GM12874 (cell line): Measurements from ENCODE around the gene GOLM1.

Source experiments
- TF ChIP-seq, protein P1 (sequence below): IDR thresholded peaks from 2 replicates; pipeline ENCODE4 v1.5.1; 2011; ENCODE audit warnings: low read depth, mild to moderate bottlenecking, control low read depth, low read length, moderate library complexity; ENCODE audit not compliant: insufficient read depth

Gene GOLM1

DNA sequence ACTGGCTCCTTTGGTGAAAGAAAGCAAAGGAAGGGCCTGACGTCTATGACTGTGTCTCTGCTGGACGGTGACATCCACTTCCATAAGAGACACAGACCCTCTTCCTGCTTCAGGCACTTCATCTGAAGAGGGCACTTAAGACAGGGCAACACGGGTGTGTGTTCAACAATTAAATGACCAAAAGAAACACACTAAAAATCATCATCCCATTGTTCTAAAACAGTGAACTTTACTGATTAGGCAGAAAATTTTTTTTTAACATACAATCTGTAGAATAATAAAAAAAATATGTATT lies 58.5 kb downstream of the GOLM1 start:
- TF ChIP-seq, protein P1, sequence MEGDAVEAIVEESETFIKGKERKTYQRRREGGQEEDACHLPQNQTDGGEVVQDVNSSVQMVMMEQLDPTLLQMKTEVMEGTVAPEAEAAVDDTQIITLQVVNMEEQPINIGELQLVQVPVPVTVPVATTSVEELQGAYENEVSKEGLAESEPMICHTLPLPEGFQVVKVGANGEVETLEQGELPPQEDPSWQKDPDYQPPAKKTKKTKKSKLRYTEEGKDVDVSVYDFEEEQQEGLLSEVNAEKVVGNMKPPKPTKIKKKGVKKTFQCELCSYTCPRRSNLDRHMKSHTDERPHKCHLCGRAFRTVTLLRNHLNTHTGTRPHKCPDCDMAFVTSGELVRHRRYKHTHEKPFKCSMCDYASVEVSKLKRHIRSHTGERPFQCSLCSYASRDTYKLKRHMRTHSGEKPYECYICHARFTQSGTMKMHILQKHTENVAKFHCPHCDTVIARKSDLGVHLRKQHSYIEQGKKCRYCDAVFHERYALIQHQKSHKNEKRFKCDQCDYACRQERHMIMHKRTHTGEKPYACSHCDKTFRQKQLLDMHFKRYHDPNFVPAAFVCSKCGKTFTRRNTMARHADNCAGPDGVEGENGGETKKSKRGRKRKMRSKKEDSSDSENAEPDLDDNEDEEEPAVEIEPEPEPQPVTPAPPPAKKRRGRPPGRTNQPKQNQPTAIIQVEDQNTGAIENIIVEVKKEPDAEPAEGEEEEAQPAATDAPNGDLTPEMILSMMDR = no peak

DNA sequence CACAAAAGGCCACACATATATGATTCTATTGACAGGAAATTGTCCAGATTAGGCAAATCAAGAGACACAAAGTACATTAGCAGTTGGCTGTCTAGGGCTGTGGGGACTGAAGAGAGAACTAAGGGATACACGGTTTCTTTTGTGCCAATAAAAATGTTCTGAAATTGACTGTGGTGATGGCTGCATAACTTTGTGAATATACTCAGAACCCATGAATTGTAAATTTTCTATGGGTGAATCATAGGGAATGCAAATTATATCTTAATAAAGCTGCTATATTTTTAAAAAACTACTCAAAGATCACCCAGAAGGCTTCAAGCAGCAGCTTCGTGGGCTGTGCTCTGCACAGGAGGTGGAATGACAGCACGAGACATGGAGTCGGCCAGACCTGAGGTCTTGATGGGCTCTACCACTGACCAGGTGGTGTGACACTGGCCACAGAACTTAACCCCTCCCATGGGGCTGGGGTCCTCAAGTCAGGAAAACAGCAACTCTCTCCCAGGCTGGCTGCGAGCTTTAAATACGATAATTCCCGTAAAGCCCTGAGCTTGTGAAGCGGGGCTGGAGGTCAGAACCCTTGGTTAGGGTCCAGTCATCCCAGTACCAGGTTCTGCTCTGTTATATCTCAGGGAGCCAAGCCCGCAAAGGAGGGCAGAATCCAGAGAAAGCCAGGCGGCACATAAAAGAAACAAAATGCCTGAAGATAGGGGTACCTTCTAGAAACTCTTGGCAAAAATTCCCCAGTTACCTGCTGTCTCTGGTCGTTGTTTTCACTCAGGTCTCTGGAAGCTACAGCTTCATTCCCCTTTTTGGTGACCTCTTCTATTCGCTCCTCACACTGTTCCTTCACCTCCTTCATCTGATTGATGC lies 59.1 kb downstream of the GOLM1 start:
- TF ChIP-seq, protein P1 = no peak

DNA sequence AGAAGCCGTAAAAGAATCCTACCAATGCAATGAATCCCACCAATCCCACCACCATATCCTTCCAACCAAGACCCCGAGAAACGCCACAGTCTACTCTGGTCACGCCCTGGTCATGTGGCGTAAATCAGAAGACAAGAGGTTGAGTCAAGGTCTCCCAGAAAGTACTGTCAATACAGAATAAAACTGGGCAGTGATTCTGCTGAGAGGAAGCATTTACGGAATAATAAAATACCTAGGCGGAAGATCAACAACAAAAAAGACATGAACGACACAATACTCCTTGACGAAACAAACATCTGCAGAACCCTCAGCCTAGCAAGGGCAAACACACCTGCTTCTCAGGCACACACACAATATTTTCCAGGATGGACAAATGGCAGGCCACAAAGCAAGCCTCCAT lies 62.8 kb downstream of the GOLM1 start:
- TF ChIP-seq, protein P1 = no peak

DNA sequence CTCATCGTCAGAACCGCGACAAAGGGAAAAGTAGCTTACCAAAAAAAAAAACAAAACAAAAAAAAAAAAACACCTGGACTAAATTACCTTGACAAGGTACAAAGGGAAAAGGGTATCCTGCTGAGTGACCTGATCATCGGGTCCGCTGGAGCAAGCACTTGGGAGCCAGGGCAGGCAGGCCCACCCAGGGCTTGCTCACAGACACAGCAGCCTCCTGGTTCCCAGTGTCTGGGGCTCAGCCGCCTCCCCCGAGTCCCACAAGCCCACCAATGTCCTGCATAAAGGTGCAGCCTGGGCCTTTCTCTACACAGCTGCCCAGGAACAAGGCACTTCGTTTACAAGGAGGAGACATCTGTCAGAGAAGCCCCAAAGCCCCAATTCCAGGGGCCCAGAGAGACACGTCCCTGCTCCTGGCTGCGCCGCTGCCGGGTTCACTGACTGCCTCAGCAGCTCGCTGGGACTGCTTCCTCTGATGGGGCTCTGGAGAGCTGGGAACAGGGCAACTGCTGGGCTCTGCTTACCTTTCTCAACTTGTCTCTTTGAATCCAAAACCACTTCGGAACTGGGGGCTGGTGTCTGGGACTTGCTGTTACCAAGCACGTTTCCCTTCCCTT lies 63.4 kb downstream of the GOLM1 start:
- TF ChIP-seq, protein P1 = no peak

DNA sequence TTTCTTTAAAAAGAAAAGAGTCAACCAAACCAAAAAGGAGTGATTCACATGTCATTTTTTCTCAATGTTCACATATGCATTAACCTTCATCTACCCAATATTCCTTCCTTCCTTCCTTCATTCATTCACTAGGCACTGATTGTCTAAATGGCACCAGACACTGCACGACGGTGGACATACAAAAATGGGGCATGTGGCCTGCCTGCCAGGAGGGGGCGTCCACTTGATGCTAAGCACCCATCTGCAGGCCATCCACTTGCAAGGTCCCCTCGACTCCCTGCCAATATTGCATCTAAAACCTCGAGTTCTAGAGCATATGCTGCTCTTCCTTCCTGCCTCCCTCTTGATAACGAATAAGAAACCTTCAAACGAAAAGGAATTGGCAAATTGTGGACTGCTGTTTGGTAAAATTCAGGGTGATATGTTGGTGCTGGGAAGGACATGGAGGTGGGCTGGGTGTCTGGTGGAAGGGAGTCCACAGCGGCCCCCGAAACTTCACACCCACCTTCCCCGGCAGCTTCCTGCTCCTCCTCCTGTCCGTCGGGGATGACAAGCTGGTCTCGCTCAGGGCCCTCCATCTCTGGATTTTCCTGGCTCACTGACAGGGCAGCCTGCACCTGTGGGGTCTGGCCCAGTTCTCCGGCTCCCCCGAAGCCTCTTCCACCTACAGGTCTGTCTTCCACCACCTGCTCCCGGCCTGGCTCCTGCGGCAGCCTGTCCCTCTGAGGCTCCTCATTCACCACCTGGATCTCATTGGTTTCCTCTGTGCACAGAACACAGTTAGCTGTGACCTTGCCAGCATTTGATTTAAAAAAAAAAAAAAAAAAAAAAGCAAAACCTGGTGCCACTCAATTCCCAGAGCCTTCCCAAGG lies 64.3 kb downstream of the GOLM1 start:
- TF ChIP-seq, protein P1 = peak; percentile 68

DNA sequence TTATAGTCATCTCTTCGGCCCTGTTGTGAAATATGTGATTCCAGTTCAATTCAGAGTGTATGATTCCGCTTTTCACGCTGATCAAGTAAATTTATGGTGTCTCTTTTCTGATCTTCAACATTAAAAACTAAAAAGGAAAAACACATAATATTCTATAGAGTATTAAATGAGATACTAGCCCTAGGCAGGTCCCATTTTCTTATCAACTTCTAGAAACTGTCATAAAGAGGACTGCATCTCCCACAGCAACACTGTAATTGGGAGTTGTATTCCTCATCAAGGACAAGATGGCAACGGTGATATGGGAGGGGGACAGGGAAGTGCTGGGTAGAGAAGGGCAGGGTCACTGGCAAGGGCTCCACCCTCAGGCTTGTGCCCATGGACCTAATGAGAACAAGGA lies 71.6 kb downstream of the GOLM1 start:
- TF ChIP-seq, protein P1 = no peak

DNA sequence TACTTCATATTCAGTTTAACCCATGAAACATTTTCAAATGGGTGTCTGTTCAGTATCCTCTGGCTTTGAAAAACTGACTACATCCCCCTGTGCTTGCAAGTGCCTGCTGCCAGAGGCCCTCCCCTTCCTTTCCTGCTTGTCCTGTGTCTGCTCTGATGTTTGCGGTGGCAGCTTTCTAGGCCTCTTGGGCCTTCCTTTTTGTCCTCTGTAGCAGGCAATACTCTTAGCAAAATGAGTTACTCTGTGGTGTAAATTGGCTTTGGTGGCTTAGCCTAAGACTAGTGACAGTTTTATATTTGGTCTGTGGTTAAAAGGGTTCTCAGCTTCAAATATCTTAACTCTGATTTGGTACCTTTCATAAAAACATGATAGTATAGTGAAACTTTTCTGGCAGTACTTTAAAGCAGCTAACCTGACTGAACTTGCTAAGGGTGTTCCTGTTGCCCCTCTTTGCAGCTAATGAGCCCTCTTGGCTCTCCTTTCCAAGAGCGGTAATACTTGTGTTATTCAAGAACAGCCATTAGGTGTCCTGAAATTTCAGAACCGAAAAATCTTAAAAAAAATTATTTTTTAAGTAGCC lies 76.6 kb downstream of the GOLM1 start:
- TF ChIP-seq, protein P1 = no peak
